Measurements from ENCODE around the gene ZFP36L1. TPM values are rescaled to one million over a fixed set of nuclear protein-coding genes. Genes with fewer than 3 reads are reported as not detected.

ZFP36L1 gene
- total RNA-seq, 6 donors from 2014 or later: 268 to 511 (median 385) TPM

DNA sequence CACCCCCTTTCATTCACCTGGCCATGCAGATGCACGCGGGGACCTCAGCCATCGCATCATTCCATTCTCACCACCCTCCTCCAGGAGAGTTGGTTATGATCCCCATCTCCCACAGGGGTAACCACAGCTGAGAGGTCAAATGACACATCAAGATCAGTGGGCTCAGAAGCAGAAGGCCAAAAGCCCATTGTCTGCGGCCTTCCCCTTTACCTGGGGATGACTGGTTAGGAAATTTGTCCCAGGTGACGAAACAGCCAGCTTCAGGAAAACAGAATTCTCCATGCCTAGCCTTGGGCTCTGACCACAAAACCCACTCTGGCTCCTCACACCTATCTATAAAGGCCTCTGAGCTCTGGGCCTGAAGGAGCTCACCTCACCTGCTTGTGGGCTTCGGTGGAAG is 36.1 kb downstream of the ZFP36L1 start:
- Histone ChIP-seq H3K4me3 (no peak overlapping the region), H3K4me1 (peaks cover 13 to 40% (median 24%) of the 10 kb centered on the region in 4 donors), H3K27me3 (no peaks in the 10 kb centered on the region), H3K36me3 (no peaks in the 10 kb centered on the region), H3K27ac (no peak overlapping the region), H3K9me3 (no peaks in the 10 kb centered on the region)
- no peak for TF ChIP-seq EP300 (IDR thresholded peaks at IDR 0.05)
- DNase-seq (no peak), ATAC-seq (ENCODE audit: low FRiP score in 2 of 2) (no peak)
- 89 to 95% methylated on average over 6 of the region's 6 CpGs for WGBS, 2 donors

DNA sequence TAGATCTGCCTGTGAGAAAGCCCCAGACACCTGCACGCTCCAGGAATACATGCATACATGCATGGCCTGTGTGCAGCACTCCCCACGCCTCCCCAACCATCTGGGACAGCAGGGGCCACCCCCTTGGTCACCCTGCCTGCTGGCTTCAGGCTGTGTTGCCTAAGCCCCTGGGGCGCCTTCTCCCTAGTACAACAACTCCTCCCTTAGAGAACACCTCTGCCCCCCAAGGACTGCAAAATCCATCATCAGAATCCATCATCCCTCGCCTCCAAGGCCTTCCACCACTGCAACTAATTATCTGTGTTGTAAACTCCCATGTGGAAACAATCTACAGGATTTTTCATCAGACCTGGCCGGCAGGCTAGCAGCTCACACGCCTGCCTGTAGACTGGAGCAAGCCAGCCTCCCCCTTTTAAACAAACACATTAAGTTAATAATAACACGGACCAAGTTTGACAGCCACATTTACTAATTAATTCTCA is 36.8 kb downstream of the ZFP36L1 start:
- no peaks in the 10 kb centered on the region for H3K36me3 ChIP-seq
- no peaks in the 10 kb centered on the region for H3K27me3 ChIP-seq
- H3K4me1 ChIP-seq: peaks cover 13 to 40% (median 24%) of the 10 kb centered on the region in 4 donors
- H3K4me3 ChIP-seq: no peak overlapping the region
- TF ChIP-seq POLR2A (IDR thresholded peaks at IDR 0.05): no peak
- TF ChIP-seq POLR2AphosphoS5 (IDR thresholded peaks at IDR 0.05): no peak
- TF ChIP-seq, protein P1, sequence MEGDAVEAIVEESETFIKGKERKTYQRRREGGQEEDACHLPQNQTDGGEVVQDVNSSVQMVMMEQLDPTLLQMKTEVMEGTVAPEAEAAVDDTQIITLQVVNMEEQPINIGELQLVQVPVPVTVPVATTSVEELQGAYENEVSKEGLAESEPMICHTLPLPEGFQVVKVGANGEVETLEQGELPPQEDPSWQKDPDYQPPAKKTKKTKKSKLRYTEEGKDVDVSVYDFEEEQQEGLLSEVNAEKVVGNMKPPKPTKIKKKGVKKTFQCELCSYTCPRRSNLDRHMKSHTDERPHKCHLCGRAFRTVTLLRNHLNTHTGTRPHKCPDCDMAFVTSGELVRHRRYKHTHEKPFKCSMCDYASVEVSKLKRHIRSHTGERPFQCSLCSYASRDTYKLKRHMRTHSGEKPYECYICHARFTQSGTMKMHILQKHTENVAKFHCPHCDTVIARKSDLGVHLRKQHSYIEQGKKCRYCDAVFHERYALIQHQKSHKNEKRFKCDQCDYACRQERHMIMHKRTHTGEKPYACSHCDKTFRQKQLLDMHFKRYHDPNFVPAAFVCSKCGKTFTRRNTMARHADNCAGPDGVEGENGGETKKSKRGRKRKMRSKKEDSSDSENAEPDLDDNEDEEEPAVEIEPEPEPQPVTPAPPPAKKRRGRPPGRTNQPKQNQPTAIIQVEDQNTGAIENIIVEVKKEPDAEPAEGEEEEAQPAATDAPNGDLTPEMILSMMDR (IDR thresholded peaks at IDR 0.05): no peak
- no peak for TF ChIP-seq EP300 (IDR thresholded peaks at IDR 0.05)
- no peaks in the 10 kb centered on the region for H3K9me3 ChIP-seq
- 74 to 78% methylated on average over 6 to 7 of the region's 7 CpGs for WGBS, 2 donors
- DNase-seq (no peak), ATAC-seq (ENCODE audit: low FRiP score in 2 of 2) (no peak)
- H3K27ac ChIP-seq: no peak overlapping the region

DNA sequence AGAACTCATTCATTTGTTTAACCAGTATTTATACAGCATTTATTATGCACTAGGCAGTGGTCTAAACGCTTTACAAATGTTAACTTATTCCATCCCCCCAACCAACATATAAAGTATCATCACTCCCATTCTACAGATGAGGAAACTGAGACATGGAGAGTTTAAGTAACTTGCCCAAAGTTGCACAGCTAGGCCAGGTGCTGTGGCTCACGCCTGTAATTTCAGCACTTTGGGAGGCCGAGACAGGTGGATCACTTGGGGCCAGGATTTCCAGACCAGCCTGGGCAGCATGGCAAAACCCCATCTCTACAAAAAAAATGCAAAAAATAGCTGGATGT is 37.9 kb downstream of the ZFP36L1 start:
- WGBS, 2 donors: 72 to 97% methylated on average over 1 to 3 of the region's 3 CpGs
- no peaks in the 10 kb centered on the region for H3K27me3 ChIP-seq
- no peaks in the 10 kb centered on the region for H3K36me3 ChIP-seq
- H3K27ac ChIP-seq: no peak overlapping the region
- DNase-seq: no peak
- ATAC-seq (ENCODE audit: low FRiP score in 2 of 2): no peak
- TF ChIP-seq POLR2A (IDR thresholded peaks at IDR 0.05) (no peak), POLR2AphosphoS5 (IDR thresholded peaks at IDR 0.05) (no peak), EP300 (IDR thresholded peaks at IDR 0.05) (no peak)
- TF ChIP-seq, protein P1 (IDR thresholded peaks at IDR 0.05): no peak
- no peaks in the 10 kb centered on the region for H3K9me3 ChIP-seq
- H3K4me1 ChIP-seq: peaks cover 13 to 34% (median 25%) of the 10 kb centered on the region in 4 donors
- no peak overlapping the region for H3K4me3 ChIP-seq

DNA sequence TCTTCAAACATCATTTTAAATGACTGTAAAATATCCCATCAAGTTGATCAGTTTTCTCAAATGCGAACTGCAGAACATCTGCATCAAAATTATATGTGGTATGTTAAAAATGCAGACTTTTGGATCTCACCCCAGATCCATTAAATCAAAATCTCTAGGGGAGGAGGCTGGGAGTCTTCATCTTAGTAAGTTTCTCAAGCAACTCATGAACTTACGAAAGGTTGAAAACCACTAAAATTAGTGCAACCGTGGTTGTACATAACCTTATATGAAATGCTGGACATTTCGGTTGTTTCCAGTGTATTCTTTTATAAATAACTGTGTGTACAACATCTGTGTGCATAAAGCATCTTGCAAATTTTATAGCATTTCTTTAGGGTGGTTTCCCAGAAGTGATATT is 39.2 kb downstream of the ZFP36L1 start:
- no peak for ATAC-seq (ENCODE audit: low FRiP score in 2 of 2)
- Histone ChIP-seq H3K27me3 (no peaks in the 10 kb centered on the region), H3K9me3 (no peaks in the 10 kb centered on the region), H3K36me3 (no peaks in the 10 kb centered on the region), H3K27ac (no peak overlapping the region), H3K4me1 (peaks cover 13 to 34% (median 28%) of the 10 kb centered on the region in 4 donors), H3K4me3 (no peak overlapping the region)
- 68 to 69% methylated on average over 4 of the region's 4 CpGs for WGBS, 2 donors
- DNase-seq: no peak
- TF ChIP-seq EP300 (IDR thresholded peaks at IDR 0.05): no peak
- no peak for TF ChIP-seq POLR2AphosphoS5 (IDR thresholded peaks at IDR 0.05)
- TF ChIP-seq POLR2A (IDR thresholded peaks at IDR 0.05): no peak
- TF ChIP-seq, protein P1 (IDR thresholded peaks at IDR 0.05): no peak

DNA sequence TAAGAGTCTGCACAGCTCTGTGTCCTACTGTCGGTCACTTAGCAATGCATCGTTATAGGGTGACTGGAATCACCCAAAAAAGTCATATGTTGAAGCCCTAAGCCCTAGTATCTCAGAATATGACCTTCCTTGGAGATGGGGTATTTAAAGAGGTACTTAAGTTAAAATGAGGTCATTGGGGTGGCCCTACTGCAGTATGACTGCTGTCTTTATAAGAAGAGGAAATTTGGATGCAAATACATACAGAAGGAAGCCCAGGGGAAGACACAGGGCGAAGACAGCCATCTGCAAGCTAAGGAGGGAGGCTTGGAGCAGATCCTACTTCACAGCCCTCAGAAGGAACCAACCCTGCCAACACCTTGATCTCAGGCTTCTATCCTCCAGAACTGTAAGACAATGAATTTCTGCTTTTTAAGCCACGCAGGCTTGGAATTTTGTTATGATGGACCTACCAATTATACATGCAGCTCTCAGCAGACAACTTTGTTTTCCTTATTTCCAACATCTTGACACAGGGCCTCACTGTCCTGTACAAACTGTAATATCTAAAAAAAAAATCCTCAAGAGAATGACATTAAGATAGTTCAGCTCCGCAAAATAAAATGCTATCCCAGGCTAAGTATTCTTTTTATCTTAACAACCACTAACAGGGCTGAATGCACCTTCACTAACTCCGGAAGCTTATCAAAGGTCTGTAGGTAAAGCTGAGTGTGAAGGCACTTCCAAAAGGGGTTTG is 40.4 kb downstream of the ZFP36L1 start:
- Histone ChIP-seq H3K27ac (no peak overlapping the region), H3K4me3 (no peak overlapping the region), H3K9me3 (no peaks in the 10 kb centered on the region), H3K27me3 (no peaks in the 10 kb centered on the region), H3K4me1 (peaks cover 4 to 23% (median 17%) of the 10 kb centered on the region in 4 donors), H3K36me3 (no peaks in the 10 kb centered on the region)
- TF ChIP-seq POLR2AphosphoS5 (IDR thresholded peaks at IDR 0.05) (no peak), EP300 (IDR thresholded peaks at IDR 0.05) (no peak), POLR2A (IDR thresholded peaks at IDR 0.05) (no peak)
- TF ChIP-seq, protein P1 (IDR thresholded peaks at IDR 0.05): no peak
- no peak for ATAC-seq (ENCODE audit: low FRiP score in 2 of 2)
- 92 to 93% methylated on average over 6 of the region's 6 CpGs for WGBS, 2 donors
- no peak for DNase-seq

Data from upper lobe of left lung (tissue), 6 donors.